ENCODE results near the gene SYT5.
"Not testable (repeated sequence)": the region's sequence is repeated elsewhere in the genome, so short reads cannot be mapped to it uniquely, and the experiment has no call there.

Gene SYT5

GRCh38 chr19:55166530-55167268 is 13.4 kb downstream of the SYT5 start, which contains the start of gene DNAAF3:
Gene DNAAF3, minus strand, starts transcription at chr19:55166613. Its CDS starts 200 bp downstream, at chr19:55166413.
- peak; percentile 74 for DNase-seq

DNA sequence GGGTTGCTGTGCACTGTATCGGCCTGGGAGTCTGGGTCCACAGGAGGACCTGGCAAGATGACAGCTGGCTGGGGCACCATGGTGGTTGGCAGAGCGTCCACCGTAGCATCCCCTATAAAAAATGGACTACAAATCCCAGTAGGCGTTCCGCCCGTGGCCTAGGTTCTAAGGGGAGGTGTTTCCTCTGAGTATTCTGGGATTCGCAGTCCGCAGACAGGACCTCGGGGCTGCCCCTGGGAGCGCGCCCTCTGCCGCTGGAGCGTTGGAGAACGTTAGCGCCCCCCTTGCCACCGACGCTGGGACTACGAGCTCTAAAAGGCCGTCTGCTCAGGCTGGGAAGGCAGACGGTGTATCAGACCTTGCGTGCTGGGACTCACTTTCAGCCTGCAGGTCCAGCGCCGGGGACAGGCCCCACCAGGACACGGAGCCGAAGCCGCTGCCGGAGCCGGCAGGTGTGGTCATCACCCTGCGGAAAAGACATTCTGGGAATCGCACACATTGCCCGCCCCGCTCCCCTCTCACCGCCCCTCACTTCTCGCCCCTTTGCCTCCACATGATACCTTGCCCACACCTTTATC is 14.0 kb downstream of the SYT5 start:
- DNase-seq, result peak; percentile 27

DNA sequence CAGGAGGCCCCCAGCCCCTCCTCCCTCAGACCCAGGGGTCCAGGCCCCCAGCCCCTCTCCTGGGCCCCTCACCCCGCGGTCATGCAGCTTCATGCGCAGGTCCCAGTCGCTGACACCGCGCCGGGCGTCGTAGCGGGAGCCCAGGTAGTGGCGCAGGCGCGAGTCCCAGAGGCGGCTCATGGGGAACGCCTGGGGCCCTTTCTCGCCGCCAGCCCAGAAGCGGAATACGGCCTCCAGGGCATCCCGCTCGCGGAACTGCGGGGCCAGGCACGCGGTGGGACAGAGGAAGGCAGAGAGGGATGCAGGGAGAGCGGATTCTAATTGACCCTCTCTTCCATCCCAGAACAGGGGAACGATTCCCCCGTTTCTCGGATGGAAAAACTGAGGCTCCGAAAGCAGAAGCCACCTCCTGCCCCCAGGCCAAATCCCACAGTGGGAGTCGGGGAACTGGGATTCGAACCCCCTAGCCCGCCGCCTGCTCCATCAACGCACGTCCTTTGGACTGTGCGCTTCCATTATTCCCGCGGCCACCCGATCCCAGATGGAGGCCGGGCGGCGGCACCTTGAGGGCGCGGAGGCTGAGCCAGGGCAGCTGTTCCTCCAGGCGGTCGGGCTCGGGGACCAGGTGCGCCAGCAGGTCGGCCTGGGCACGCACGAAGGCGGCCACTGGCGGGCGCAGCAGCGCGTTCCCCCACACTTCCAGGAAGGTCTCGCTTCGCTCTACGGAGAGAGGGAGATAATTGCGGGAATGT is 18.3 kb downstream of the SYT5 start:
- no peak for DNase-seq

DNA sequence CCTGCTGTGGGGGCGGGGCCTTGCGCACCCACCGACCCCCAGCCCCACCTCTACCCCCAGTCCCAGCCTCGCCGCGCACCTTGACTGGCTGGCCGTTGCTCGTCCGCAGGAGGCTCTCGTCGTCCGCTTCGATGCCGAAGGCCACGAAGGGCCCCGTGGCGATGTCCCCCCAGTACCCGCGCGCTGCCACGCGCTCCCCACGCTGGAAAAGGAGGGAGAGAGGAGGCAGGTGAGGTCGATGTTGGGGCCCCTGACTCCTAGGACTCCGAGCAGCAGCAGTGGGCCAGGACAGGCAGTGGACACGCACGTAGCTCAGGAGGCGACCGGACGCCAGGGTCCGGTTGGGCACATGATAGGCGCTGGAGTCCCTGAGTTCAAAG is 19.1 kb downstream of the SYT5 start:
- DNase-seq, result no peak

DNA sequence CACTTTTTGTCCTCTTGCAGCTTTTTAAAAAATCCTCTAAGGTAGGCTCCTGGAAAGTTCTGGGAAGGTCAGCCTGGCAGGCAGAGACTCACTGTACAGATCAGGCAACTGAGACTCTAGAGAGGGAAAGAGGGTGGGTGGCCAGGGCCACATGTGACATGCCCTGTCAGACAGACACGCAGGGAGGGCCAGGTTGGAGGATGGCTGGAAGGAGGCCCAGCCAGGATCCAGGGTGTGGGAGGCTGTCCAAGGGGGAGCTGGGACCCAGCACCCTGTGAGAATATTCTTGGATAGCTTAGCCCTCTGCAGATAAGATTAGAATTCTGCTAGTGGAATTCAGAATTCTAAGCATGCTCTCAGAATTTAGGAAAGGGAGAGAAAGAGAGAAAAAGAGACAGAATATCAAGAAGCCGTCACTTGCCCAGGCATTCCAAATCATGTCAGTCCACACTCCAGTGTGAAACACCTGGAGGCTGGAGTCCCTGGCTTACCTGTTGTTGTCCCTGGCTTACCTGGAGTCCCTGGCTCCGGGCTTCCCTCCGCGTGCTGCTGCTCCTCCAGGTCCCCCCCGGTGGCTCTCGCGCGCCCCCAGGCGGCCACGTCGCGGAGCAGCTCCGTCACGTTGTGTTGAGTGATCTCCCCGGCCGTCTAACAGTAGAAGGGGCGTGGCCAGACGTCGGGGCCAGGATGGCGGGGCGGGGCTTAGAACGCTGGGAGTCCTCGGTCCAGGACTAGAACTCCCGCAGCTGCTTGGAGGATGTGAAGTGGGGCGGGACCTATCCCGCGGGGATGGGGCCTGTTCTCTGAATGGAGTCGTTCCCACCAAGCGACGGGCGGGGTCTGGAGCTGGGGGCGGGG is 19.7 kb downstream of the SYT5 start:
- DNase-seq, result peak; percentile 78

- no peak for DNase-seq
These were observed 21.0 kb downstream of the SYT5 start for GRCh38 chr19:55158848-55159749.

DNA sequence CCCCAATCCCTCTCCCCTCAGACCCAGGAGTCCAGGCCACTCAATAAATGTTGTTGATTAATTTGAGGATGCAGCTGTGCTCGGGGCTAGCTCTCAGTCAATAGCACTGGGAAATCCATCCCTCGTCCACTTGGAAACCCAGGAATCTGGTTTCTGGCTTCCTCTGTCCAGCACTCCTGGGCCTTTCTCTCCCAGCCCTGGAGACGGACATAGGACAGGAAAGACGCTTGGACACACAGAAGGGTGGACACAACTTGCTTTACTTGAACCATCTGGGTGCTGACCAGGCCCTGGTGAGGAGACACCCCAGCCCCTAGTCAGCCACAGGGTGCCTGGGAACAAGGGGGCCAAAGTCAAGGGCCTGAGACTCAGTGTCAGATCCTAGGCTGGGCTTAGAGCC is 21.7 kb downstream of the SYT5 start:
- DNase-seq, result no peak

GRCh38 chr19:55157064-55157908 is 22.8 kb downstream of the SYT5 start, which contains the start of gene TNNI3:
Gene TNNI3, minus strand, starts transcription at chr19:55157732. Its CDS starts 143 bp downstream, at chr19:55157589.
- no peak for DNase-seq

GRCh38 chr19:55156202-55157063 is 23.7 kb downstream of the SYT5 start:
- DNase-seq, result no peak

GRCh38 chr19:55155784-55156183 is 24.3 kb downstream of the SYT5 start:
- DNase-seq, result not testable (repeated sequence)

DNA sequence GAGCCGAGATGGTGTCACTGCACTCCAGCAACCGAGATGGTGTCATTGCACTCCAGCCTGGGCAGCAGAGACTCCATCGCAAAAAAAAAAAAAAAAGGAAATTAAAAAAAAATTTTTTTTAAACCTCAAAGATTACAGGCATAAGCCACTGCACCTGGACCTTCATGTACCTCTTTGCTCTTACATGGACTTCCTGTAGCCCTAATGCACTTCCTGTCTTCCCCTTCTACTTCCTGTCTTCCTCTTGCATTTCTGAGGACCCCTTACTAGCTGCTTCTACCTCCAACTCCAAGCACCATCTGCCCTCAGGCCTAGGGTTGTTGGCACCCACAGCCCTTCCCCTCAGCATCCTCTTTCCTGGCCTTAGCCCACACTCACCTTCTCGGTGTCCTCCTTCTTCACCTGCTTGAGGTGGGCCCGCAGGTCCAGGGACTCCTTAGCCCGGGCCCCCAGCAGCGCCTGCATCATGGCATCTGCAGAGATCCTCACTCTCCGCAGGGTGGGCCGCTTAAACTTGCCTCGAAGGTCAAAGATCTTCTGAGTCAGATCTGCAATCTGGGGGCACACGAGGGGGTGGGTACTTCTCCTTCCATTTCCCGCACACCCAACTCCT is 26.3 kb downstream of the SYT5 start:
- DNase-seq, result no peak

DNA sequence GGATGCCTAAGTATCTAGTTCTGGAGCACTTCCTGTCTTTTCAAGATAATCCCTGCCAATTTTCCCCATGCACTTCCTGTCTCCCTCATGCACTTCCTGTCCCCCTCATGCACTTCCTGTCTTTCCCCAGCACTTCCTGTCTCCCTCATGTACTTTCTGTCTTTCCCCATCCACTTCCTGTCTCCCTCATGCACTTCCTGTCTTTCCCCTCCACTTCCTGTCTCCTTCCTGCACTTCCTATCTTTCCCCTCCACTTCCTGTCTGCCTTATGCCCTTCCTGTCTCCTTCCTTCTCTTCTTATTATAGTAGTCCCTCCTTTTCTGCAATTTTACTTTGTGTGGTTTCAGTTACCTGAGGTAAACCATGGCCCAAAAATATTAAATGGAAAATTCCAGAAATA is 28.1 kb downstream of the SYT5 start:
- DNase-seq, result no peak

DNA sequence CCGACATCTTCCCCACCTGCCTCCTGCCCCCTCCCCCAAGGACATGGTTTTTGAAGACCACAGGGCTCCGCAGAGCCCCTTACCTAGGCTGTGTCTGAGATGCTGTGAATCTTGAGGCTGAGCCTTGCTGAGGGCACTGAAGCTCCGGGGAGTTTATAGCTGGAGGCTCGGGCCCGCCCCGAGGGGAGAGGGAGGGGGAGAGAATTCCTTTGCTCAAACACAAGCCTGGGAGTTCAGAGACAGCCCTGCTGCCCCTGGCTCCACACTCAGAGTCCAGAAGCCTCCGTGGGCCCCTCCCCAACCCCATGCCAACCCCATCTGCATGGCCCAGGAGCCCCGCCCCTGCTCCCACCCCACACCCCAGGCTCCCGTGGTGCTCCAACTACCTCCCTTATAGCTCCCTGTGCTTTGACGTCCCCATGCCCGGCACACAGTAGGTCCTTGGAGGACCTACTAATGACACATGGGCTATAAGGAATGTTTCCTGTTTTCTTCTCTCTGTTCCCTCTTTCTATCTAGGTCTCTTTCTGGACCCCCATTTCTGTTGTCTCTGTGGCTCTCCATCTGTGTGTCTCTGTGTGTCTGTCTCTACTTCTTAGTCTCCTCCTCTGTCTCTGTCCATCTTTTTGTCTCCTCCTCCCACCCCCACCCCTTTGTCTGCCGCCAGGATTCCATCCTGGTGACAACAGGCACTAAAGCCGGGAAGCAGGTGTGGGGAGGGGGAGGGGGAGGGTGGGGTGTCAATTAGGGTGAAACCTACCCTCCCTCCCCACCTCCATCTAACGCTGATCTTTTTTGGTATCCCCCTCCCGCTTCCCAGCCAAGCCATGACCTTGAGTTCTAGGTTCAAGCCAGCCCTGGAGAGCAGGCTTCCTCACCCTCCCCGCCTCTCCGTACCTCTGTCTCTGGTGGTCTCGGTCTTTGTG is 30.7 kb downstream of the SYT5 start, which contains the start of gene TNNT1:
TSS of gene TNNT1 (minus strand) at position 129 of the 926 bp plus-strand sequence. CDS start 2,049 bp downstream, outside the sequence.
- no peak for DNase-seq

GRCh38 chr19:55147545-55148251 is 32.4 kb downstream of the SYT5 start:
- no peak for DNase-seq

DNA sequence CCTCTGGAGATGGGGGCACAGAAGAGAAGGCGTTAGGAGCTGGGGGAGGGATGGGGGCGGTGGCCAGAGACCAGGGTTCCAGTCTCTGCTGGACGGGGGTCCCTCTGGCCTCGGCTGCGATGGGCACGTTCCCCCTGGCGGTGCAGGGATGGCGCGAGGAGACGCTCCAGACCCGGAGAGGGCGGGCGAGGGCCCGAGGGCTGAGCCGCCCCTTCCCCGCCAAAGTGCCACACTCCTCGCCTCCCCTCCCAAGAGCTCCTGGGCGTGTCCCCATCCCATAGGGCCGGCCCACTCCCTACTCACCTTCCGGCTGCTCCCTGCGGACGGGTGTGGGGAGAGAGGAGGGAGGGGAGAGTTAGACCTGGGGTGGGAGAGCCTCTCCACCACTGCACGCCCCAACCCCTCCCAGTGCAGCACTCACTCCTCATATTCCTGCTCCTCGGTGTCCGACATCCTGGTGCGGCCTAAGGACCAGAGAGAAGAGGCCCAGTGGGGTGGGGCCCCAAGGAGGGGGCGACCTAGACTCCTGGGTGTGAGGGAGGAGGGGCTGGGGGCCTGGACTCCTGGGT is 33.3 kb downstream of the SYT5 start:
- no peak for DNase-seq

DNA sequence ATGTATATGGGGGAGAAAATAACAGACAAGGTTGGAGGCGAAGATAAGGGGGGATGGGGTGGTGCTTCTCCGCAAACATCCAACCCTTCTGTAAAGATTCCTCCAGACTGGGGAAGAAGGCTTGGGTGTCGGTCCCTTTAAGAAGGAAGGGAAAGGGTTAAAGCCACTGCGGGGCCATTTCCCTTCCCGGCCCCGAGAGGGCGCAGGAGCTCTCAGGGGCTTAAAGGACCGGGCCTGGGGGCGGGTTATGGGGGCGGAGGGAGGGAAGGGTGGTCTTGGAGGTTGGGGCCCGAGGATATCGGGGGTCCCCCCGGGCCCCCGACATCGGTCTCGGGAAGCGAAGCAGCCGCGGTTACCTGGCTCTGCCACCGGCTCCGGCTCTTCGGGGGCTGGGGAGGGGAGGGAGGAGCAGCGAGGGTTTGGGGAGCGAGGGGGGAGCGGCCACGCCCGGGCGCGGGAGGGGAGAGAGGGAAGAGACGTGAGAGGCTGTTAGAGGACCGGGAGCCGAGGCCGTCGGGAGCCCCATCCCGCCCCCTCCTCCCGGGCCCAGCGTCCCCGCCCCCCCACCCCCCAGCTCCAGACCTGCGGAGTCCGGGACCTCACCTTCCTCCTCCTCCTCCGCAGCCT is 33.9 kb downstream of the SYT5 start:
- DNase-seq, result no peak

Data from CD4-positive, alpha-beta T cell treated with Interleukin-4 for 4 hours (primary cell).